Measurements from ENCODE around the gene SRGN.
A peak's percentile ranks its signal among the peaks of the same experiment; 100 is the strongest.
"Not testable (repeated sequence)": the region's sequence is repeated elsewhere in the genome, so short reads cannot be mapped to it uniquely, and the experiment has no call there.

SRGN gene

GRCh38 chr10:69087590-69088470, at the start of gene SRGN:
Gene SRGN (plus strand): TSS chr10:69088103. CDS start chr10:69088158, 55 bp downstream.
- H3K4me3 ChIP-seq (ENCODE audit: low read depth, low read length) = peak within 1 kb of the TSS; percentile 54

GRCh38 chr10:69040904-69041303, 47.0 kb upstream of the SRGN start:
- DNase-seq (ENCODE audit: low read depth, low spot score); H3K4me3 ChIP-seq (ENCODE audit: low read depth, low read length); in situ Hi-C loops (cut with HindIII; ENCODE audit: low sequenced_read_pairs): not testable (repeated sequence)

More at GRCh38 chr10:69087590-69088470, at the start of gene SRGN:
- no peak for TF ChIP-seq CTCF (IDR thresholded peaks at IDR 0.05; ENCODE audit: low read depth, low read length)
- DNase-seq (ENCODE audit: low read depth, low spot score) = peak; percentile 84
- in situ Hi-C loops (cut with HindIII; ENCODE audit: low sequenced_read_pairs) = no loop called here

- TF ChIP-seq CTCF (IDR thresholded peaks at IDR 0.05; ENCODE audit: low read depth, low read length) = no peak
- in situ Hi-C loops (cut with HindIII; ENCODE audit: low sequenced_read_pairs) = no loop called here
- H3K4me3 ChIP-seq (ENCODE audit: low read depth, low read length) = no peak overlapping the region
- no peak for DNase-seq (ENCODE audit: low read depth, low spot score)
These were observed 45.5 kb upstream of the SRGN start for GRCh38 chr10:69042417-69042816.

- TF ChIP-seq CTCF (IDR thresholded peaks at IDR 0.05; ENCODE audit: low read depth, low read length) = no peak
- in situ Hi-C loops (cut with HindIII; ENCODE audit: low sequenced_read_pairs) = no loop called here
- no peak for DNase-seq (ENCODE audit: low read depth, low spot score)
- H3K4me3 ChIP-seq (ENCODE audit: low read depth, low read length) = no peak overlapping the region
These were observed 45.1 kb upstream of the SRGN start for GRCh38 chr10:69042838-69043237.

- in situ Hi-C loops (cut with HindIII; ENCODE audit: low sequenced_read_pairs) = no loop called here
- DNase-seq (ENCODE audit: low read depth, low spot score) = no peak
- no peak overlapping the region for H3K4me3 ChIP-seq (ENCODE audit: low read depth, low read length)
- TF ChIP-seq CTCF (IDR thresholded peaks at IDR 0.05; ENCODE audit: low read depth, low read length) = no peak
These were observed 43.9 kb upstream of the SRGN start for GRCh38 chr10:69043931-69044531.

GRCh38 chr10:69044546-69044945, 43.4 kb upstream of the SRGN start:
- DNase-seq (ENCODE audit: low read depth, low spot score) = no peak
- in situ Hi-C loops (cut with HindIII; ENCODE audit: low sequenced_read_pairs) = no loop called here
- no peak overlapping the region for H3K4me3 ChIP-seq (ENCODE audit: low read depth, low read length)
- TF ChIP-seq CTCF (IDR thresholded peaks at IDR 0.05; ENCODE audit: low read depth, low read length) = no peak

Measured in astrocyte of the spinal cord (primary cell).